ENCODE results near the gene NPHP3. TPM values are rescaled to one million over a fixed set of nuclear protein-coding genes. Genes with fewer than 3 reads are reported as not detected.
"Not testable (repeated sequence)": the region's sequence is repeated elsewhere in the genome, so short reads cannot be mapped to it uniquely, and the experiment has no call there.

NPHP3 gene
- total and polyA plus RNA-seq, 4 donors, result 3.0 to 19.7 (median 6.3) TPM

- not testable (repeated sequence) for H3K27me3 ChIP-seq (ENCODE audit: control insufficient read depth in 4 of 4, insufficient read depth in 4 of 4, low read length in 3 of 4); H3K9me3 ChIP-seq (ENCODE audit: control insufficient read depth in 4 of 4, low read length in 3 of 4); H3K4me3 ChIP-seq (ENCODE audit: low read depth in 1 of 3, low read length in 3 of 3); DNase-seq (ENCODE audit: low spot score); H3K4me1 ChIP-seq (ENCODE audit: control insufficient read depth in 4 of 4, insufficient read depth in 4 of 4, low read length in 3 of 4); H3K9ac ChIP-seq (ENCODE audit: low read depth in 1 of 2, low read length in 2 of 2); H3K36me3 ChIP-seq (ENCODE audit: control insufficient read depth in 4 of 4, insufficient read depth in 3 of 4, low read depth in 1 of 4, low read length in 3 of 4); H3K27ac ChIP-seq (ENCODE audit: low read depth in 1 of 2, low read length in 2 of 2)
- 62% methylated on average over 9 of the region's 9 CpGs for WGBS
These were observed 24.5 kb upstream of the NPHP3 start for GRCh38 chr3:132746720-132747119.

- H3K4me1 ChIP-seq (ENCODE audit: control insufficient read depth in 4 of 4, insufficient read depth in 4 of 4, low read length in 3 of 4), result no peaks in the 10 kb centered on the region
- no peak overlapping the region for H3K27ac ChIP-seq (ENCODE audit: low read depth in 1 of 2, low read length in 2 of 2)
- H3K36me3 ChIP-seq (ENCODE audit: control insufficient read depth in 4 of 4, insufficient read depth in 3 of 4, low read depth in 1 of 4, low read length in 3 of 4), result no peaks in the 10 kb centered on the region
- H3K9ac ChIP-seq (ENCODE audit: low read depth in 1 of 2, low read length in 2 of 2), result no peak overlapping the region
- WGBS, result 89% methylated on average over 1 of the region's 1 CpG
- DNase-seq (ENCODE audit: low spot score), result no peak
- no peak for TF ChIP-seq YY1 (IDR thresholded peaks at IDR 0.05)
- no peak for TF ChIP-seq CTCF (IDR thresholded peaks at IDR 0.05; ENCODE audit: low read depth, low read length, missing input control)
- no peak for TF ChIP-seq HNF4A (conservative IDR thresholded peaks at IDR 0.05)
- no peak for TF ChIP-seq FOXA2 (IDR thresholded peaks at IDR 0.05)
- TF ChIP-seq EGR1 (IDR thresholded peaks at IDR 0.05; ENCODE audit: low read depth in 2 of 2), result no peak
- no peak for TF ChIP-seq RAD21 (IDR thresholded peaks at IDR 0.05)
- TF ChIP-seq JUND (IDR thresholded peaks at IDR 0.05), result no peak
- TF ChIP-seq MAX (IDR thresholded peaks at IDR 0.05), result no peak
- no peak for TF ChIP-seq ATF3 (IDR thresholded peaks at IDR 0.05)
- no peak for TF ChIP-seq GABPA (IDR thresholded peaks at IDR 0.05 in 1 of 2, conservative IDR thresholded peaks at IDR 0.05 in 1 of 2)
- TF ChIP-seq HNF4G (IDR thresholded peaks at IDR 0.05), result no peak
- no peak for TF ChIP-seq ZBTB33 (IDR thresholded peaks at IDR 0.05)
- no peak for TF ChIP-seq TAF1 (conservative IDR thresholded peaks at IDR 0.05)
- TF ChIP-seq REST (IDR thresholded peaks at IDR 0.05), result no peak
- no peak for TF ChIP-seq FOXA1 (IDR thresholded peaks at IDR 0.05)
- TF ChIP-seq RXRA (IDR thresholded peaks at IDR 0.05), result no peak
- TF ChIP-seq SP1 (IDR thresholded peaks at IDR 0.05), result no peak
- no peaks in the 10 kb centered on the region for H3K27me3 ChIP-seq (ENCODE audit: control insufficient read depth in 4 of 4, insufficient read depth in 4 of 4, low read length in 3 of 4)
- H3K9me3 ChIP-seq (ENCODE audit: control insufficient read depth in 4 of 4, low read length in 3 of 4), result no peaks in the 10 kb centered on the region
- no peak overlapping the region for H3K4me3 ChIP-seq (ENCODE audit: low read depth in 1 of 3, low read length in 3 of 3)
These were observed 16.1 kb upstream of the NPHP3 start for GRCh38 chr3:132738314-132738713.

Measured in liver (tissue), 9 donors.